Spleen (tissue), 7 donors: ENCODE results near the gene PRSS2.

Experiments used
- POLR2AphosphoS5 ChIP-seq, 3 donors: sonication (generic); formaldehyde crosslinking; IDR thresholded peaks; one replicate each; pipeline ENCODE4 v1.5.1; 2017; ENCODE audit warnings: antibody characterized with exemption in 3 of 3
- TF ChIP-seq, protein P1 (sequence below), 11 experiments: fragments of 200-600 bp in 7 of 11; fragments of 450-650 bp in 4 of 11; sonication (generic) in 4 of 11; IDR thresholded peaks in 8 of 11; conservative IDR thresholded peaks in 3 of 11; 1 replicate in 7 of 11; 2 replicates in 4 of 11; pipeline versions ENCODE4 v1.4.0 to v1.8.0; 2016 to 2021; ENCODE audit warnings: antibody characterized with exemption in 11 of 11, inconsistent platforms in 4 of 11, mild to moderate bottlenecking in 1 of 11
- donor health status: DM: no; HTN: no; CAD: no; lungs with moderate emphysema.
- donor health status: DM: no; HTN: no; CAD: no.
- donor health status: DM: no; HTN: no; CAD: no.

DNA sequence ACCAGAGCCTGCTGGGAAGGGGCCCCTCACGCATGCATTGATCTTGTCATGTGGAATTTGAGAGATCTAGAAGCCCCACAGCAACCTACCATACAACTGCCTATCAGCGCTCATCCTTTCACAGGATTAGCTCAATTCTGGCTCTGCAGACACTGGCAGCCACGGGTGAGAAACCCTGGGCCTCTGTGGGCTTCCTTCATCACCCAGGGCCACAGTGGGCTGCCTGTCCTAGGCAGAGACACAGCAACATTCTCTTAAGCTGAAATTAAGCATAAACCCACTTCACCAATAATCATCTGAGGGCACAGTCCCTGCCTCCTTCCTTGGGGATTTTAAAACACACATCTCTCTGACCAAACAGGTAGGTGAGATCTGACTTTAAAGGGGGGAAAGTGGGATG lies 3.3 kb upstream of the PRSS2 start:
- TF ChIP-seq, protein P1, sequence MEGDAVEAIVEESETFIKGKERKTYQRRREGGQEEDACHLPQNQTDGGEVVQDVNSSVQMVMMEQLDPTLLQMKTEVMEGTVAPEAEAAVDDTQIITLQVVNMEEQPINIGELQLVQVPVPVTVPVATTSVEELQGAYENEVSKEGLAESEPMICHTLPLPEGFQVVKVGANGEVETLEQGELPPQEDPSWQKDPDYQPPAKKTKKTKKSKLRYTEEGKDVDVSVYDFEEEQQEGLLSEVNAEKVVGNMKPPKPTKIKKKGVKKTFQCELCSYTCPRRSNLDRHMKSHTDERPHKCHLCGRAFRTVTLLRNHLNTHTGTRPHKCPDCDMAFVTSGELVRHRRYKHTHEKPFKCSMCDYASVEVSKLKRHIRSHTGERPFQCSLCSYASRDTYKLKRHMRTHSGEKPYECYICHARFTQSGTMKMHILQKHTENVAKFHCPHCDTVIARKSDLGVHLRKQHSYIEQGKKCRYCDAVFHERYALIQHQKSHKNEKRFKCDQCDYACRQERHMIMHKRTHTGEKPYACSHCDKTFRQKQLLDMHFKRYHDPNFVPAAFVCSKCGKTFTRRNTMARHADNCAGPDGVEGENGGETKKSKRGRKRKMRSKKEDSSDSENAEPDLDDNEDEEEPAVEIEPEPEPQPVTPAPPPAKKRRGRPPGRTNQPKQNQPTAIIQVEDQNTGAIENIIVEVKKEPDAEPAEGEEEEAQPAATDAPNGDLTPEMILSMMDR (IDR thresholded peaks at IDR 0.05 in 8 of 11, conservative IDR thresholded peaks at IDR 0.05 in 3 of 11): no peak
- TF ChIP-seq POLR2AphosphoS5 (IDR thresholded peaks at IDR 0.05): no peak
